H1 (cell line): ENCODE data around the gene FAM149A.

ENCODE experiments used
- CREB1 ChIP-seq: IDR thresholded peaks from 2 replicates; pipeline ENCODE4 v1.6.1; 2012; ENCODE audit warnings: inconsistent platforms
- CTCF ChIP-seq, 3 experiments: IDR thresholded peaks; 1 replicate in 2 of 3; 2 replicates in 1 of 3; pipeline versions ENCODE4 v1.5.1 to v1.6.1; 2011; ENCODE audit warnings: low read length in 3 of 3, mild to moderate bottlenecking in 3 of 3, inconsistent platforms in 2 of 3, low read depth in 1 of 3, moderate library complexity in 1 of 3; ENCODE audit not compliant: insufficient read depth in 1 of 3; ENCODE audit errors: control extremely low read depth in 1 of 3
- EP300 ChIP-seq, 2 experiments: IDR thresholded peaks; 1 replicate in 1 of 2; 2 replicates in 1 of 2; pipeline ENCODE4 v1.6.1; 2011 to 2012; ENCODE audit warnings: low read depth in 2 of 2, low read length in 2 of 2, mild to moderate bottlenecking in 2 of 2, borderline replicate concordance in 1 of 2, inconsistent platforms in 1 of 2, moderate library complexity in 1 of 2
- JUN ChIP-seq: IDR thresholded peaks from 2 replicates; pipeline ENCODE4 v1.6.1; 2011; ENCODE audit warnings: low read depth, mild to moderate bottlenecking, improper control_type of control experiment, low read length
- POLR2A ChIP-seq, 2 experiments: IDR thresholded peaks; 1 replicate in 1 of 2; 2 replicates in 1 of 2; pipeline ENCODE4 v1.6.1; 2011; ENCODE audit warnings: low read depth in 2 of 2, low read length in 2 of 2, mild to moderate bottlenecking in 2 of 2; ENCODE audit errors: control extremely low read depth in 1 of 2
- RAD21 ChIP-seq, 2 experiments: IDR thresholded peaks in 1 of 2; conservative IDR thresholded peaks in 1 of 2; 2 replicates each; pipeline ENCODE4 v1.6.1; 2011; ENCODE audit warnings: low read depth in 2 of 2, low read length in 2 of 2, improper control_type of control experiment in 1 of 2, inconsistent platforms in 1 of 2, mild to moderate bottlenecking in 1 of 2, moderate library complexity in 1 of 2
- RFX5 ChIP-seq: IDR thresholded peaks from 2 replicates; pipeline ENCODE4 v1.6.1; 2011; ENCODE audit warnings: low read depth, low read length, improper control_type of control experiment, borderline replicate concordance
- SIN3A ChIP-seq, 2 experiments: IDR thresholded peaks in 1 of 2; conservative IDR thresholded peaks in 1 of 2; 2 replicates each; pipeline ENCODE4 v1.6.1; 2011 to 2012; ENCODE audit warnings: low read length in 2 of 2, improper control_type of control experiment in 1 of 2, low read depth in 1 of 2, mild to moderate bottlenecking in 1 of 2
- SP2 ChIP-seq: IDR thresholded peaks from 2 replicates; pipeline ENCODE4 v1.6.1; 2012; ENCODE audit warnings: mild to moderate bottlenecking, low read length, inconsistent platforms
- YY1 ChIP-seq: IDR thresholded peaks from 2 replicates; pipeline ENCODE4 v1.6.1; 2011; ENCODE audit warnings: low read depth, mild to moderate bottlenecking, low read length

GRCh38 chr4:186061921-186062320 is 42.6 kb upstream of the FAM149A start:
- TF ChIP-seq CREB1 (no peak), CTCF (IDR thresholded peaks at IDR 0.05; ENCODE audit: control extremely low read depth in 1 of 3, insufficient read depth in 1 of 3, low read depth in 1 of 3, low read length in 3 of 3) (no peak), POLR2A (IDR thresholded peaks at IDR 0.05; ENCODE audit: control extremely low read depth in 1 of 2, low read depth in 2 of 2, low read length in 2 of 2) (no peak), EP300 (IDR thresholded peaks at IDR 0.05; ENCODE audit: borderline replicate concordance in 1 of 2, low read depth in 2 of 2, low read length in 2 of 2) (no peak), RAD21 (IDR thresholded peaks at IDR 0.05 in 1 of 2, conservative IDR thresholded peaks at IDR 0.05 in 1 of 2; ENCODE audit: low read depth in 2 of 2, low read length in 2 of 2) (no peak), RFX5 (no peak), SP2 (no peak), SIN3A (conservative IDR thresholded peaks at IDR 0.05 in 1 of 2, IDR thresholded peaks at IDR 0.05 in 1 of 2; ENCODE audit: low read depth in 1 of 2, low read length in 2 of 2) (no peak), JUN (no peak), YY1 (no peak)
